Subcutaneous abdominal adipose tissue (tissue), 5 donors: Measurements from ENCODE around the gene CYYR1.

ENCODE experiments used
- H3K27ac ChIP-seq: one replicate; pipeline ENCODE4 v1.7.0; 2013; ENCODE audit warnings: low read depth, mild to moderate bottlenecking, inconsistent platforms, low read length, moderate library complexity
- H3K27me3 ChIP-seq, 5 donors: one replicate each; pipeline ENCODE4 v1.7.0; 2013; ENCODE audit warnings: low read length in 5 of 5, inconsistent platforms in 1 of 5; ENCODE audit not compliant: control insufficient read depth in 5 of 5, insufficient read depth in 4 of 5
- H3K36me3 ChIP-seq, 5 donors: one replicate each; pipeline ENCODE4 v1.7.0; 2013; ENCODE audit warnings: low read length in 5 of 5; ENCODE audit not compliant: control insufficient read depth in 5 of 5, insufficient read depth in 5 of 5
- H3K4me1 ChIP-seq, 5 donors: one replicate each; pipeline ENCODE4 v1.7.0; 2013; ENCODE audit warnings: low read length in 5 of 5, mild to moderate bottlenecking in 3 of 5, moderate library complexity in 1 of 5; ENCODE audit not compliant: control insufficient read depth in 5 of 5, insufficient read depth in 5 of 5
- H3K4me3 ChIP-seq, 5 donors: one replicate each; pipeline ENCODE4 v1.7.0; 2013; ENCODE audit warnings: low read length in 5 of 5, low read depth in 1 of 5
- H3K9ac ChIP-seq, 5 donors: one replicate each; pipeline ENCODE4 v1.7.0; 2013; ENCODE audit warnings: low read length in 5 of 5, mild to moderate bottlenecking in 4 of 5, moderate library complexity in 3 of 5
- H3K9me3 ChIP-seq, 5 donors: one replicate each; pipeline ENCODE4 v1.7.0; 2013; ENCODE audit warnings: low read length in 5 of 5; ENCODE audit not compliant: control insufficient read depth in 5 of 5
- donor health status: healthy.
- donor health status: healthy.
- donor health status: healthy.
- donor health status: healthy.
- donor health status: healthy.

CYYR1 gene

GRCh38 chr21:26448751-26449150, 124.3 kb downstream of the CYYR1 start:
- H3K36me3 ChIP-seq = no peaks in the 10 kb centered on the region
- H3K27ac ChIP-seq = no peak overlapping the region
- peaks cover 0 to 4% (median 0%) of the 10 kb centered on the region in 5 donors for H3K4me1 ChIP-seq
- H3K9ac ChIP-seq = no peak overlapping the region
- H3K4me3 ChIP-seq = no peak overlapping the region
- no peaks in the 10 kb centered on the region for H3K27me3 ChIP-seq
- H3K9me3 ChIP-seq = no peaks in the 10 kb centered on the region

- Histone ChIP-seq H3K9me3 (no peaks in the 10 kb centered on the region), H3K27ac (no peak overlapping the region), H3K4me1 (peaks cover 0 to 4% (median 0%) of the 10 kb centered on the region in 5 donors), H3K4me3 (no peak overlapping the region), H3K9ac (no peak overlapping the region), H3K36me3 (no peaks in the 10 kb centered on the region), H3K27me3 (no peaks in the 10 kb centered on the region)
Measured at GRCh38 chr21:26447932-26448475, 125.1 kb downstream of the CYYR1 start.

GRCh38 chr21:26445440-26445839, 127.6 kb downstream of the CYYR1 start:
- H3K27ac ChIP-seq = no peak overlapping the region
- no peaks in the 10 kb centered on the region for H3K27me3 ChIP-seq
- no peaks in the 10 kb centered on the region for H3K9me3 ChIP-seq
- H3K4me3 ChIP-seq = no peak overlapping the region
- no peaks in the 10 kb centered on the region for H3K36me3 ChIP-seq
- H3K9ac ChIP-seq = no peak overlapping the region
- H3K4me1 ChIP-seq = peaks cover 0 to 4% (median 0%) of the 10 kb centered on the region in 5 donors

GRCh38 chr21:26444646-26445045, 128.4 kb downstream of the CYYR1 start:
- Histone ChIP-seq H3K4me1 (peaks cover 0 to 4% (median 0%) of the 10 kb centered on the region in 5 donors), H3K36me3 (no peaks in the 10 kb centered on the region), H3K4me3 (no peak overlapping the region), H3K27me3 (no peaks in the 10 kb centered on the region), H3K9ac (no peak overlapping the region), H3K9me3 (no peaks in the 10 kb centered on the region), H3K27ac (no peak overlapping the region)

GRCh38 chr21:26443867-26444266, 129.2 kb downstream of the CYYR1 start:
- no peaks in the 10 kb centered on the region for H3K36me3 ChIP-seq
- no peaks in the 10 kb centered on the region for H3K27me3 ChIP-seq

GRCh38 chr21:26443291-26443690, 129.8 kb downstream of the CYYR1 start:
- Histone ChIP-seq H3K9ac (no peak overlapping the region), H3K36me3 (no peaks in the 10 kb centered on the region), H3K27me3 (no peaks in the 10 kb centered on the region), H3K27ac (no peak overlapping the region), H3K4me3 (no peak overlapping the region), H3K9me3 (no peaks in the 10 kb centered on the region), H3K4me1 (no peaks in the 10 kb centered on the region)

More at GRCh38 chr21:26443867-26444266, 129.2 kb downstream of the CYYR1 start:
- no peaks in the 10 kb centered on the region for H3K4me1 ChIP-seq
- H3K27ac ChIP-seq = no peak overlapping the region
- H3K4me3 ChIP-seq = no peak overlapping the region
- no peaks in the 10 kb centered on the region for H3K9me3 ChIP-seq
- H3K9ac ChIP-seq = no peak overlapping the region

GRCh38 chr21:26441149-26441548, 131.9 kb downstream of the CYYR1 start:
- no peak overlapping the region for H3K27ac ChIP-seq
- no peaks in the 10 kb centered on the region for H3K9me3 ChIP-seq
- no peak overlapping the region for H3K9ac ChIP-seq
- no peaks in the 10 kb centered on the region for H3K27me3 ChIP-seq
- no peaks in the 10 kb centered on the region for H3K4me1 ChIP-seq
- no peaks in the 10 kb centered on the region for H3K36me3 ChIP-seq
- H3K4me3 ChIP-seq = no peak overlapping the region

- Histone ChIP-seq H3K27me3 (no peaks in the 10 kb centered on the region), H3K27ac (no peak overlapping the region), H3K4me3 (no peak overlapping the region), H3K4me1 (no peaks in the 10 kb centered on the region), H3K9ac (no peak overlapping the region), H3K9me3 (no peaks in the 10 kb centered on the region), H3K36me3 (no peaks in the 10 kb centered on the region)
Measured at GRCh38 chr21:26438976-26439375, 134.1 kb downstream of the CYYR1 start.

GRCh38 chr21:26437326-26438009, 135.6 kb downstream of the CYYR1 start:
- H3K4me1 ChIP-seq = no peaks in the 10 kb centered on the region
- no peaks in the 10 kb centered on the region for H3K27me3 ChIP-seq
- H3K36me3 ChIP-seq = no peaks in the 10 kb centered on the region
- no peak overlapping the region for H3K9ac ChIP-seq
- no peak overlapping the region for H3K4me3 ChIP-seq
- H3K9me3 ChIP-seq = no peaks in the 10 kb centered on the region
- no peak overlapping the region for H3K27ac ChIP-seq

- H3K4me1 ChIP-seq = no peaks in the 10 kb centered on the region
Measured at GRCh38 chr21:26433386-26433785, 139.7 kb downstream of the CYYR1 start.

More at GRCh38 chr21:26433386-26433785, 139.7 kb downstream of the CYYR1 start:
- no peaks in the 10 kb centered on the region for H3K36me3 ChIP-seq
- no peak overlapping the region for H3K9ac ChIP-seq
- H3K27ac ChIP-seq = no peak overlapping the region
- H3K4me3 ChIP-seq = no peak overlapping the region
- H3K9me3 ChIP-seq = no peaks in the 10 kb centered on the region
- H3K27me3 ChIP-seq = no peaks in the 10 kb centered on the region
